ENCODE results near the gene KATNB1. TPM values are rescaled to one million over a fixed set of nuclear protein-coding genes. Genes with fewer than 3 reads are reported as not detected.

The KATNB1 gene, protein sequence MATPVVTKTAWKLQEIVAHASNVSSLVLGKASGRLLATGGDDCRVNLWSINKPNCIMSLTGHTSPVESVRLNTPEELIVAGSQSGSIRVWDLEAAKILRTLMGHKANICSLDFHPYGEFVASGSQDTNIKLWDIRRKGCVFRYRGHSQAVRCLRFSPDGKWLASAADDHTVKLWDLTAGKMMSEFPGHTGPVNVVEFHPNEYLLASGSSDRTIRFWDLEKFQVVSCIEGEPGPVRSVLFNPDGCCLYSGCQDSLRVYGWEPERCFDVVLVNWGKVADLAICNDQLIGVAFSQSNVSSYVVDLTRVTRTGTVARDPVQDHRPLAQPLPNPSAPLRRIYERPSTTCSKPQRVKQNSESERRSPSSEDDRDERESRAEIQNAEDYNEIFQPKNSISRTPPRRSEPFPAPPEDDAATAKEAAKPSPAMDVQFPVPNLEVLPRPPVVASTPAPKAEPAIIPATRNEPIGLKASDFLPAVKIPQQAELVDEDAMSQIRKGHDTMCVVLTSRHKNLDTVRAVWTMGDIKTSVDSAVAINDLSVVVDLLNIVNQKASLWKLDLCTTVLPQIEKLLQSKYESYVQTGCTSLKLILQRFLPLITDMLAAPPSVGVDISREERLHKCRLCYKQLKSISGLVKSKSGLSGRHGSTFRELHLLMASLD
- total RNA-seq = 10 to 100 TPM; 15.5 to 20.9 (median 17.0) TPM

DNA sequence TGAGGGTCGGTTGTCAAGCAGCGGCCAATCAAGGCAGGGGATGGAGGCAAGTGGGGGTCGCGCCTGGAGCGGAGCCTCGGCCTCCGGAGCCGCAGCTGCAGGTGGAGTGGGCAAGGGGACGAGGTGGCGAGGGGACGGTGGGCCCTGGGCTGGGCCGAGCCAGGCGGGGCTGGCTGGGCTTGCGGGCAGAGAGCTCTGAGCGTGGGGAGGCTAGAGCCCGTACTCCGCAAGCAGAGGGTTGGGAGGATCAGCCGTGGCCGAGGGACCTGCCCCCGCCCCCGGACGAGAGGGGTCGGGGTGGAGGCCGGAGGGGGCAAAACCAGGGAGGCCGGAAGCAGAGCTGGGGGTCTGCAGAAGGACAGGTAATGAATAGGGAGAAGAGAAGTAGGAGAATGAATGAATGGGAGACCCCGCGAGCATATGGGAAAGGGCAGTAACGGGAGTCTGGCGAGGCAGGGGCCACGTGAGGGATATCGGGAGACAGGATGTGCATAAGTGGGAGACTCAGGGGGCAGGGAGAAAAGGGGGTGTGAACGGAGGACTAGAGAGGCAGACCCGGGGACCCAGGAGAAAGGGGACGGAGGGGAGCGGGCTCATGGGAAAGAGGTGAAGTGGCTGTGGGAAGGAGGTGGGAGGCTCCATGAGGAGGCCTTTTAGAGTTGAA lies at the start of gene KATNB1:
Gene KATNB1 (plus strand): TSS at position 16 of the 664 bp plus-strand sequence. CDS start 1,474 bp downstream, outside the sequence.
- no peaks in the 10 kb centered on the region for H3K9me3 ChIP-seq
- peaks cover 0 to 5% of the 10 kb centered on the region in 2 donors for H3K4me1 ChIP-seq
- no peaks in the 10 kb centered on the region for H3K27me3 ChIP-seq
- peak within 1 kb of the TSS; percentile 67 to 93 (median 85) for H3K4me3 ChIP-seq
- DNase-seq (ENCODE audit: low spot score in 2 of 2) = no peak
- intact Hi-C loops (cut with DNase I; ENCODE audit: low total_unique reads) = no loop called here
- TF ChIP-seq POLR2A (IDR thresholded peaks at IDR 0.05) (no peak), POLR2AphosphoS5 (IDR thresholded peaks at IDR 0.05) (no peak)
- TF ChIP-seq, protein P1, sequence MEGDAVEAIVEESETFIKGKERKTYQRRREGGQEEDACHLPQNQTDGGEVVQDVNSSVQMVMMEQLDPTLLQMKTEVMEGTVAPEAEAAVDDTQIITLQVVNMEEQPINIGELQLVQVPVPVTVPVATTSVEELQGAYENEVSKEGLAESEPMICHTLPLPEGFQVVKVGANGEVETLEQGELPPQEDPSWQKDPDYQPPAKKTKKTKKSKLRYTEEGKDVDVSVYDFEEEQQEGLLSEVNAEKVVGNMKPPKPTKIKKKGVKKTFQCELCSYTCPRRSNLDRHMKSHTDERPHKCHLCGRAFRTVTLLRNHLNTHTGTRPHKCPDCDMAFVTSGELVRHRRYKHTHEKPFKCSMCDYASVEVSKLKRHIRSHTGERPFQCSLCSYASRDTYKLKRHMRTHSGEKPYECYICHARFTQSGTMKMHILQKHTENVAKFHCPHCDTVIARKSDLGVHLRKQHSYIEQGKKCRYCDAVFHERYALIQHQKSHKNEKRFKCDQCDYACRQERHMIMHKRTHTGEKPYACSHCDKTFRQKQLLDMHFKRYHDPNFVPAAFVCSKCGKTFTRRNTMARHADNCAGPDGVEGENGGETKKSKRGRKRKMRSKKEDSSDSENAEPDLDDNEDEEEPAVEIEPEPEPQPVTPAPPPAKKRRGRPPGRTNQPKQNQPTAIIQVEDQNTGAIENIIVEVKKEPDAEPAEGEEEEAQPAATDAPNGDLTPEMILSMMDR (IDR thresholded peaks at IDR 0.05) = no peak
- no peaks in the 10 kb centered on the region for H3K36me3 ChIP-seq
- H3K27ac ChIP-seq = peak within 1 kb of the TSS; percentile 87 to 93

DNA sequence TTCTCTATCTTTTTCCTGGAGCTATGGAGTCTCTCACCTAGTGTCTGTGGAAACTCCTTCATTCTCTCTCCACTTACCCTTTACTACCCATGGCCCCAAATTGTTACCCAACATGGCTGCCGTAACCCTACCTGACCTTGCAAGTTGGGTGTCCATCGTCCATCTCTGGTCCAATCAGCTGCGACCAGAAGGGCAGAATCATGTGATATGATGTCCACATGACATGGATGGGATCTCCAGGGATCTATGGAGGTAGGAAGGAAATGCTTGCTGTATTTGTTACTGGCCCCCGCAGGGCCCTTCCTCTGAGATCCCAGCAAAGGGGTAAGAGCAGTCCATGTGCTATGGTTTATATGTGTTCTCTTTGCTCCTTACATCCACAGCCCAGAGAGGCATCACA lies 49.0 kb upstream of the KATNB1 start:
- no peaks in the 10 kb centered on the region for H3K4me1 ChIP-seq
- no peaks in the 10 kb centered on the region for H3K27me3 ChIP-seq
- intact Hi-C loops (cut with DNase I; ENCODE audit: low total_unique reads) = no loop called here
- H3K4me3 ChIP-seq = no peak overlapping the region
- no peak for TF ChIP-seq POLR2A (IDR thresholded peaks at IDR 0.05)
- no peak for TF ChIP-seq POLR2AphosphoS5 (IDR thresholded peaks at IDR 0.05)
- TF ChIP-seq, protein P1 (IDR thresholded peaks at IDR 0.05) = no peak
- H3K36me3 ChIP-seq = no peaks in the 10 kb centered on the region
- H3K9me3 ChIP-seq = no peaks in the 10 kb centered on the region
- H3K27ac ChIP-seq = no peak overlapping the region
- no peak for DNase-seq (ENCODE audit: low spot score in 2 of 2)

DNA sequence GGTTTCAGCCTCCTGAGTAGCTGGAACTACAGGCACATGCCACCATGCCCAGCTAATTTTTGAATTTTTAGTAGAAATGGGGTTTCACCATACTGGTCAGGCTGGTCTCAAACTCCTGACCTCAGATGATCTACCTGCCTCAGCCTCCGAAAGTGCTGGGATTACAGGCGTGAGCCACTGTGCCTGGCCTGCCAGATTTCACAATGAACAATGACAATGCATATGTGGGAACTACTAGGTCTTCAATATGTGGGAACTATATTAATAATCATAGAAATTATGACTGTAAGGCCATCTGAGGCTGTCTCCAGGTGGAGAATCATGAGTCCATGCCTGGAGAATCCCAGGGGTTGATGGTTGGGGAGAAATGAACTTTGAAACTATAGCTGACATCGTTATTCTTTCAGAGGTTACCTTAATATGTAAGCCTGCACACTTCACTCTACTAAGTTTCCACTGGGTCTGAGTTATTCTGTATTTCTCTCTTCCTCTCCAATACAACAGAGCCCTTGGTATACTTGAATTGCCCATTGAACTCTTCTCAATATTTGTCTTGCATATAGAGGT lies 48.1 kb upstream of the KATNB1 start:
- Histone ChIP-seq H3K27ac (no peak overlapping the region), H3K36me3 (no peaks in the 10 kb centered on the region), H3K27me3 (no peaks in the 10 kb centered on the region), H3K9me3 (no peaks in the 10 kb centered on the region), H3K4me3 (no peak overlapping the region), H3K4me1 (no peaks in the 10 kb centered on the region)
- no peak for TF ChIP-seq POLR2A (IDR thresholded peaks at IDR 0.05)
- no peak for TF ChIP-seq POLR2AphosphoS5 (IDR thresholded peaks at IDR 0.05)
- TF ChIP-seq, protein P1 (IDR thresholded peaks at IDR 0.05) = no peak
- no peak for DNase-seq (ENCODE audit: low spot score in 2 of 2)
- intact Hi-C loops (cut with DNase I; ENCODE audit: low total_unique reads) = no loop called here

DNA sequence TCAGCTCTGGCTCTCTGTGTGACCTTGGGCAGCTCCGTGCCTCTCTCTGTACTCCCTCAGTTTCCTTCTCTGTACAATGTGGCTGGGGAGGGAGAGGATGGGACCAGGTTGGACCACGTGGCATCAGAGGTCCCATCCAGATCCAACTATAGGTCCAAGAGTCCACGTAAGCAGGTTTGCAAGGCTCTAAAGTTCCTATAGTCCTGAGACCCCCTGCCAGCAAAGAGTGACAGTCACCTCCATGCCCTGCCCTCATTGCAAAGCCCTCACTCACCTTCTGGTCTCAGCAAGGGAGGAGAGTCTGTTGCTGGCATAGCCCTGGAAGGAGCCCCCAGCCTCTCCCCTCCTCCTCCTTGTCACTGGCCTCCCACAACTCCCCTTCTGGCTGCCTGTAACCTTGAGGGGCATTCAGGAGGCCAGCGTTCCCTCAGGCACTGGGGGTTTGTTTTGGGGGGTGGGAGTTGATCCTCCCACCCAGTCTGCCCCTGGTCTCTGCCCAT lies 47.0 kb upstream of the KATNB1 start:
- Histone ChIP-seq H3K27ac (no peak overlapping the region), H3K4me1 (no peaks in the 10 kb centered on the region), H3K4me3 (no peak overlapping the region), H3K9me3 (no peaks in the 10 kb centered on the region), H3K36me3 (no peaks in the 10 kb centered on the region), H3K27me3 (no peaks in the 10 kb centered on the region)
- no peak for DNase-seq (ENCODE audit: low spot score in 2 of 2)
- TF ChIP-seq POLR2A (IDR thresholded peaks at IDR 0.05) = no peak
- TF ChIP-seq, protein P1 (IDR thresholded peaks at IDR 0.05) = no peak
- TF ChIP-seq POLR2AphosphoS5 (IDR thresholded peaks at IDR 0.05) = no peak
- intact Hi-C loops (cut with DNase I; ENCODE audit: low total_unique reads) = no loop called here

Data from breast epithelium (tissue), 4 donors.